ENCODE results near the gene TMEM196.

The TMEM196 gene

GRCh38 chr7:19762631-19763030 is 10.8 kb downstream of the TMEM196 start:
- H3K4me1 ChIP-seq (ENCODE audit: control insufficient read depth, insufficient read depth, low read length): no peaks in the 10 kb centered on the region
- no peak overlapping the region for H3K27ac ChIP-seq (ENCODE audit: insufficient read depth, low read depth, low read length, poor library complexity, severe bottlenecking)
- no peaks in the 10 kb centered on the region for H3K27me3 ChIP-seq (ENCODE audit: control insufficient read depth, insufficient read depth, low read length, poor library complexity, severe bottlenecking)
- H3K9me3 ChIP-seq (ENCODE audit: control insufficient read depth, low read length): no peaks in the 10 kb centered on the region
- WGBS, 2 experiments: 87 to 92% methylated on average over 3 of the region's 3 CpGs
- H3K36me3 ChIP-seq (ENCODE audit: control insufficient read depth, insufficient read depth, low read length): no peaks in the 10 kb centered on the region
- no peak overlapping the region for H3K4me3 ChIP-seq (ENCODE audit: insufficient read depth, low read depth, low read length)

GRCh38 chr7:19754521-19755116 is 18.8 kb downstream of the TMEM196 start:
- no peaks in the 10 kb centered on the region for H3K27me3 ChIP-seq (ENCODE audit: control insufficient read depth, insufficient read depth, low read length, poor library complexity, severe bottlenecking)
- no peaks in the 10 kb centered on the region for H3K9me3 ChIP-seq (ENCODE audit: control insufficient read depth, low read length)
- no peak overlapping the region for H3K4me3 ChIP-seq (ENCODE audit: insufficient read depth, low read depth, low read length)
- WGBS, 2 experiments: 17 to 35% methylated on average over 4 to 5 of the region's 6 CpGs
- H3K36me3 ChIP-seq (ENCODE audit: control insufficient read depth, insufficient read depth, low read length): no peaks in the 10 kb centered on the region
- H3K4me1 ChIP-seq (ENCODE audit: control insufficient read depth, insufficient read depth, low read length): no peaks in the 10 kb centered on the region
- no peak overlapping the region for H3K27ac ChIP-seq (ENCODE audit: insufficient read depth, low read depth, low read length, poor library complexity, severe bottlenecking)

GRCh38 chr7:19752020-19752419 is 21.4 kb downstream of the TMEM196 start:
- H3K27ac ChIP-seq (ENCODE audit: insufficient read depth, low read depth, low read length, poor library complexity, severe bottlenecking): no peak overlapping the region
- WGBS, 2 experiments: 92 to 95% methylated on average over 2 to 3 of the region's 3 CpGs
- no peaks in the 10 kb centered on the region for H3K9me3 ChIP-seq (ENCODE audit: control insufficient read depth, low read length)
- no peaks in the 10 kb centered on the region for H3K4me1 ChIP-seq (ENCODE audit: control insufficient read depth, insufficient read depth, low read length)
- no peaks in the 10 kb centered on the region for H3K27me3 ChIP-seq (ENCODE audit: control insufficient read depth, insufficient read depth, low read length, poor library complexity, severe bottlenecking)
- H3K4me3 ChIP-seq (ENCODE audit: insufficient read depth, low read depth, low read length): no peak overlapping the region
- H3K36me3 ChIP-seq (ENCODE audit: control insufficient read depth, insufficient read depth, low read length): no peaks in the 10 kb centered on the region

- Histone ChIP-seq H3K4me3 (ENCODE audit: insufficient read depth, low read depth, low read length) (no peak overlapping the region), H3K9me3 (ENCODE audit: control insufficient read depth, low read length) (no peaks in the 10 kb centered on the region), H3K27ac (ENCODE audit: insufficient read depth, low read depth, low read length, poor library complexity, severe bottlenecking) (no peak overlapping the region), H3K27me3 (ENCODE audit: control insufficient read depth, insufficient read depth, low read length, poor library complexity, severe bottlenecking) (no peaks in the 10 kb centered on the region), H3K4me1 (ENCODE audit: control insufficient read depth, insufficient read depth, low read length) (no peaks in the 10 kb centered on the region), H3K36me3 (ENCODE audit: control insufficient read depth, insufficient read depth, low read length) (no peaks in the 10 kb centered on the region)
- WGBS, 2 experiments: 81 to 90% methylated on average over 4 of the region's 4 CpGs
These were observed 23.8 kb downstream of the TMEM196 start for GRCh38 chr7:19749658-19750057.

GRCh38 chr7:19747740-19748339 is 25.6 kb downstream of the TMEM196 start:
- Histone ChIP-seq H3K9me3 (ENCODE audit: control insufficient read depth, low read length) (no peaks in the 10 kb centered on the region), H3K36me3 (ENCODE audit: control insufficient read depth, insufficient read depth, low read length) (no peaks in the 10 kb centered on the region), H3K27me3 (ENCODE audit: control insufficient read depth, insufficient read depth, low read length, poor library complexity, severe bottlenecking) (no peaks in the 10 kb centered on the region), H3K4me3 (ENCODE audit: insufficient read depth, low read depth, low read length) (no peak overlapping the region), H3K27ac (ENCODE audit: insufficient read depth, low read depth, low read length, poor library complexity, severe bottlenecking) (no peak overlapping the region), H3K4me1 (ENCODE audit: control insufficient read depth, insufficient read depth, low read length) (no peaks in the 10 kb centered on the region)
- 21 to 22% methylated on average over 1 to 2 of the region's 4 CpGs for WGBS, 2 experiments

- Histone ChIP-seq H3K9me3 (ENCODE audit: control insufficient read depth, low read length) (no peaks in the 10 kb centered on the region), H3K4me1 (ENCODE audit: control insufficient read depth, insufficient read depth, low read length) (no peaks in the 10 kb centered on the region), H3K4me3 (ENCODE audit: insufficient read depth, low read depth, low read length) (no peak overlapping the region), H3K27me3 (ENCODE audit: control insufficient read depth, insufficient read depth, low read length, poor library complexity, severe bottlenecking) (no peaks in the 10 kb centered on the region), H3K36me3 (ENCODE audit: control insufficient read depth, insufficient read depth, low read length) (no peaks in the 10 kb centered on the region), H3K27ac (ENCODE audit: insufficient read depth, low read depth, low read length, poor library complexity, severe bottlenecking) (no peak overlapping the region)
- 80 to 100% methylated on average over 1 of the region's 1 CpG for WGBS, 2 experiments
These were observed 29.3 kb downstream of the TMEM196 start for GRCh38 chr7:19744075-19744474.

- no peaks in the 10 kb centered on the region for H3K4me1 ChIP-seq (ENCODE audit: control insufficient read depth, insufficient read depth, low read length)
- H3K27me3 ChIP-seq (ENCODE audit: control insufficient read depth, insufficient read depth, low read length, poor library complexity, severe bottlenecking): no peaks in the 10 kb centered on the region
- H3K9me3 ChIP-seq (ENCODE audit: control insufficient read depth, low read length): no peaks in the 10 kb centered on the region
- no peak overlapping the region for H3K27ac ChIP-seq (ENCODE audit: insufficient read depth, low read depth, low read length, poor library complexity, severe bottlenecking)
- H3K36me3 ChIP-seq (ENCODE audit: control insufficient read depth, insufficient read depth, low read length): no peaks in the 10 kb centered on the region
- 94 to 97% methylated on average over 3 of the region's 3 CpGs for WGBS, 2 experiments
- no peak overlapping the region for H3K4me3 ChIP-seq (ENCODE audit: insufficient read depth, low read depth, low read length)
These were observed 44.7 kb downstream of the TMEM196 start for GRCh38 chr7:19728716-19729115.

GRCh38 chr7:19725770-19726169 is 47.6 kb downstream of the TMEM196 start:
- H3K27ac ChIP-seq (ENCODE audit: insufficient read depth, low read depth, low read length, poor library complexity, severe bottlenecking): no peak overlapping the region
- H3K4me3 ChIP-seq (ENCODE audit: insufficient read depth, low read depth, low read length): no peak overlapping the region
- 91% methylated on average over 3 to 5 of the region's 5 CpGs for WGBS, 2 experiments
- H3K36me3 ChIP-seq (ENCODE audit: control insufficient read depth, insufficient read depth, low read length): no peaks in the 10 kb centered on the region
- H3K27me3 ChIP-seq (ENCODE audit: control insufficient read depth, insufficient read depth, low read length, poor library complexity, severe bottlenecking): no peaks in the 10 kb centered on the region
- H3K4me1 ChIP-seq (ENCODE audit: control insufficient read depth, insufficient read depth, low read length): no peaks in the 10 kb centered on the region
- H3K9me3 ChIP-seq (ENCODE audit: control insufficient read depth, low read length): no peaks in the 10 kb centered on the region

GRCh38 chr7:19715499-19715898 is 57.9 kb downstream of the TMEM196 start:
- H3K4me3 ChIP-seq (ENCODE audit: insufficient read depth, low read depth, low read length): no peak overlapping the region
- H3K27me3 ChIP-seq (ENCODE audit: control insufficient read depth, insufficient read depth, low read length, poor library complexity, severe bottlenecking): peaks cover 5% of the 10 kb centered on the region
- no peaks in the 10 kb centered on the region for H3K36me3 ChIP-seq (ENCODE audit: control insufficient read depth, insufficient read depth, low read length)
- H3K27ac ChIP-seq (ENCODE audit: insufficient read depth, low read depth, low read length, poor library complexity, severe bottlenecking): no peak overlapping the region
- H3K4me1 ChIP-seq (ENCODE audit: control insufficient read depth, insufficient read depth, low read length): no peaks in the 10 kb centered on the region
- WGBS, 2 experiments: 51 to 67% methylated on average over 1 of the region's 1 CpG
- no peaks in the 10 kb centered on the region for H3K9me3 ChIP-seq (ENCODE audit: control insufficient read depth, low read length)

GRCh38 chr7:19713676-19714075 is 59.7 kb downstream of the TMEM196 start:
- Histone ChIP-seq H3K27me3 (ENCODE audit: control insufficient read depth, insufficient read depth, low read length, poor library complexity, severe bottlenecking) (peaks cover 5% of the 10 kb centered on the region), H3K27ac (ENCODE audit: insufficient read depth, low read depth, low read length, poor library complexity, severe bottlenecking) (no peak overlapping the region), H3K9me3 (ENCODE audit: control insufficient read depth, low read length) (no peaks in the 10 kb centered on the region), H3K4me3 (ENCODE audit: insufficient read depth, low read depth, low read length) (no peak overlapping the region), H3K36me3 (ENCODE audit: control insufficient read depth, insufficient read depth, low read length) (no peaks in the 10 kb centered on the region), H3K4me1 (ENCODE audit: control insufficient read depth, insufficient read depth, low read length) (no peaks in the 10 kb centered on the region)
- WGBS, 2 experiments: 57 to 100% methylated on average over 1 of the region's 1 CpG

All from ectodermal cell (in vitro differentiated cells).